Epithelial cell of prostate (primary cell): ENCODE data around the gene ISLR.
"Not testable (repeated sequence)": the region's sequence is repeated elsewhere in the genome, so short reads cannot be mapped to it uniquely, and the experiment has no call there.

Source experiments
- DNase-seq: peaks from one replicate; pipeline ENCODE4 v3.0.0-alpha.2; 2011; ENCODE audit warnings: low read depth, low spot score
- H3K27ac ChIP-seq: fragments of 450-650 bp; 2 replicates; pipeline ENCODE4 v1.5.1; 2017; ENCODE audit warnings: mild to moderate bottlenecking

Gene ISLR

GRCh38 chr15:74136814-74137536 is 36.5 kb upstream of the ISLR start:
- DNase-seq, result no peak
- no peak overlapping the region for H3K27ac ChIP-seq

GRCh38 chr15:74137537-74137894 is 36.0 kb upstream of the ISLR start:
- H3K27ac ChIP-seq, result no peak overlapping the region
- no peak for DNase-seq

GRCh38 chr15:74138642-74139041 is 34.9 kb upstream of the ISLR start:
- DNase-seq, result no peak

GRCh38 chr15:74141591-74141990 is 31.9 kb upstream of the ISLR start:
- no peak for DNase-seq
- no peak overlapping the region for H3K27ac ChIP-seq

More at GRCh38 chr15:74138642-74139041, 34.9 kb upstream of the ISLR start:
- no peak overlapping the region for H3K27ac ChIP-seq

GRCh38 chr15:74144153-74144775 is 29.2 kb upstream of the ISLR start:
- no peak overlapping the region for H3K27ac ChIP-seq
- no peak for DNase-seq

GRCh38 chr15:74146277-74146800 is 27.2 kb upstream of the ISLR start:
- DNase-seq, result no peak
- no peak overlapping the region for H3K27ac ChIP-seq

GRCh38 chr15:74147051-74147450 is 26.5 kb upstream of the ISLR start:
- H3K27ac ChIP-seq, result no peak overlapping the region
- no peak for DNase-seq

- no peak overlapping the region for H3K27ac ChIP-seq
Measured at GRCh38 chr15:74155766-74156417, 17.6 kb upstream of the ISLR start.

GRCh38 chr15:74156678-74157411 is 16.7 kb upstream of the ISLR start:
- DNase-seq, result no peak

More at GRCh38 chr15:74155766-74156417, 17.6 kb upstream of the ISLR start:
- DNase-seq, result no peak

GRCh38 chr15:74157868-74158827 is 15.4 kb upstream of the ISLR start:
- no peak overlapping the region for H3K27ac ChIP-seq
- DNase-seq, result no peak

More at GRCh38 chr15:74156678-74157411, 16.7 kb upstream of the ISLR start:
- no peak overlapping the region for H3K27ac ChIP-seq

GRCh38 chr15:74158855-74159650 is 14.5 kb upstream of the ISLR start:
- H3K27ac ChIP-seq, result no peak overlapping the region
- no peak for DNase-seq

GRCh38 chr15:74159773-74160172 is 13.7 kb upstream of the ISLR start:
- no peak for DNase-seq
- no peak overlapping the region for H3K27ac ChIP-seq

- not testable (repeated sequence) for DNase-seq, H3K27ac ChIP-seq
Measured at GRCh38 chr15:74160390-74160789, 13.1 kb upstream of the ISLR start.

- not testable (repeated sequence) for DNase-seq, H3K27ac ChIP-seq
Measured at GRCh38 chr15:74162195-74162536, 11.3 kb upstream of the ISLR start.

- no peak overlapping the region for H3K27ac ChIP-seq
- no peak for DNase-seq
Measured at GRCh38 chr15:74165461-74165860, 8.0 kb upstream of the ISLR start.

- no peak overlapping the region for H3K27ac ChIP-seq
- DNase-seq, result no peak
Measured at GRCh38 chr15:74167891-74168331, 5.6 kb upstream of the ISLR start.

GRCh38 chr15:74168711-74169126 is 4.8 kb upstream of the ISLR start:
- H3K27ac ChIP-seq, result no peak overlapping the region
- DNase-seq, result no peak

GRCh38 chr15:74170071-74170844 is 3.3 kb upstream of the ISLR start:
- H3K27ac ChIP-seq, result no peak overlapping the region
- no peak for DNase-seq
